Measurements from ENCODE around the gene IL22RA2. TPM values are rescaled to one million over a fixed set of nuclear protein-coding genes. Genes with fewer than 3 reads are reported as not detected.
"Not testable (repeated sequence)": the region's sequence is repeated elsewhere in the genome, so short reads cannot be mapped to it uniquely, and the experiment has no call there.

IL22RA2 gene
- total RNA-seq, 1 experiment from 2014 or later, result not detected

- Histone ChIP-seq H3K36me3 (ENCODE audit: insufficient read depth, low read length) (no peaks in the 10 kb centered on the region), H3K79me2 (ENCODE audit: low read length) (no peaks in the 10 kb centered on the region), H3K27me3 (ENCODE audit: low read length) (no peaks in the 10 kb centered on the region), H3K9ac (ENCODE audit: low read length) (no peak overlapping the region), H3K4me1 (ENCODE audit: low read length) (peaks cover 2% of the 10 kb centered on the region), H3K9me3 (ENCODE audit: low read length) (no peaks in the 10 kb centered on the region), H3K27ac (ENCODE audit: low read length) (no peak overlapping the region), H3K4me2 (ENCODE audit: low read depth, low read length, poor library complexity, severe bottlenecking) (no peak overlapping the region), H3K4me3 (ENCODE audit: low read length) (no peak overlapping the region), H4K20me1 (ENCODE audit: insufficient read depth, low read depth, low read length) (no peaks in the 10 kb centered on the region), H3K9me2 (replicated peaks; ENCODE audit: insufficient read depth, low read length) (no peaks in the 10 kb centered on the region), H2AFZ (ENCODE audit: low read length) (no peak overlapping the region)
- DNase-seq, result no peak
These were observed 62.0 kb downstream of the IL22RA2 start for GRCh38 chr6:137111296-137112066.

DNA sequence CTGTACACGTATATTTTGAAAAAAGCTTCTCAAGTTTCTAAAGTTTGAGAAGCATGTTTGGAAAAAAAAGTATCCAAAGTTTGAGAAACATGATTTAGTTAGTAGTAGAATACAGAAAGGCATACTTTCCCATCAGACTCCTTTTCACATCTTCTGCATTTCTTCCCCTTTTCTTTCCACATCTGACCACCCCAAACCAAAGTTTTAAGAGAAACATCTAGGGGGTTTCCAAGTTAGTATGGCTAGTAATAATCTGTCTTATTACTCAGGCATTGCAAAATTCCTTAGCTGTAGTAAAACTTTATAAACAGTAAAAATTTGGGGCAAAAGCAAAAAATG is 65.7 kb downstream of the IL22RA2 start:
- H3K4me2 ChIP-seq (ENCODE audit: low read depth, low read length, poor library complexity, severe bottlenecking), result no peak overlapping the region

GRCh38 chr6:137107047-137107766 is 66.2 kb downstream of the IL22RA2 start:
- not testable (repeated sequence) for H4K20me1 ChIP-seq (ENCODE audit: insufficient read depth, low read depth, low read length); H3K9ac ChIP-seq (ENCODE audit: low read length); H3K9me2 ChIP-seq (replicated peaks; ENCODE audit: insufficient read depth, low read length); H3K79me2 ChIP-seq (ENCODE audit: low read length); DNase-seq; H3K27me3 ChIP-seq (ENCODE audit: low read length); H2AFZ ChIP-seq (ENCODE audit: low read length); H3K4me3 ChIP-seq (ENCODE audit: low read length); H3K9me3 ChIP-seq (ENCODE audit: low read length); H3K36me3 ChIP-seq (ENCODE audit: insufficient read depth, low read length); H3K4me2 ChIP-seq (ENCODE audit: low read depth, low read length, poor library complexity, severe bottlenecking); H3K27ac ChIP-seq (ENCODE audit: low read length)
- peaks cover 41% of the 10 kb centered on the region for H3K4me1 ChIP-seq (ENCODE audit: low read length)

More for the DNA sequence above, 65.7 kb downstream of the IL22RA2 start:
- Histone ChIP-seq H3K27ac (ENCODE audit: low read length) (no peak overlapping the region), H3K9me3 (ENCODE audit: low read length) (no peaks in the 10 kb centered on the region), H3K79me2 (ENCODE audit: low read length) (no peaks in the 10 kb centered on the region), H3K9me2 (replicated peaks; ENCODE audit: insufficient read depth, low read length) (no peaks in the 10 kb centered on the region), H2AFZ (ENCODE audit: low read length) (no peak overlapping the region), H3K4me1 (ENCODE audit: low read length) (peaks cover 36% of the 10 kb centered on the region), H3K27me3 (ENCODE audit: low read length) (no peaks in the 10 kb centered on the region), H3K9ac (ENCODE audit: low read length) (no peak overlapping the region), H3K4me3 (ENCODE audit: low read length) (no peak overlapping the region), H4K20me1 (ENCODE audit: insufficient read depth, low read depth, low read length) (no peaks in the 10 kb centered on the region), H3K36me3 (ENCODE audit: insufficient read depth, low read length) (no peaks in the 10 kb centered on the region; the same call in 1 of the 2 replicates)
- DNase-seq, result no peak

GRCh38 chr6:137106183-137106582 is 67.3 kb downstream of the IL22RA2 start:
- no peaks in the 10 kb centered on the region for H3K9me2 ChIP-seq (replicated peaks; ENCODE audit: insufficient read depth, low read length)
- no peaks in the 10 kb centered on the region for H3K79me2 ChIP-seq (ENCODE audit: low read length)
- H2AFZ ChIP-seq (ENCODE audit: low read length), result peak overlapping the region; percentile 76
- H4K20me1 ChIP-seq (ENCODE audit: insufficient read depth, low read depth, low read length), result no peaks in the 10 kb centered on the region
- H3K9ac ChIP-seq (ENCODE audit: low read length), result no peak overlapping the region
- DNase-seq, result no peak
- no peaks in the 10 kb centered on the region for H3K9me3 ChIP-seq (ENCODE audit: low read length)
- H3K36me3 ChIP-seq (ENCODE audit: insufficient read depth, low read length), result no peaks in the 10 kb centered on the region; the same call in 1 of the 2 replicates
- H3K4me3 ChIP-seq (ENCODE audit: low read length), result no peak overlapping the region
- H3K27me3 ChIP-seq (ENCODE audit: low read length), result no peaks in the 10 kb centered on the region
- peak overlapping the region; percentile 99 for H3K27ac ChIP-seq (ENCODE audit: low read length)
- H3K4me2 ChIP-seq (ENCODE audit: low read depth, low read length, poor library complexity, severe bottlenecking), result peak overlapping the region; percentile 14
- peaks cover 51% of the 10 kb centered on the region for H3K4me1 ChIP-seq (ENCODE audit: low read length)

DNA sequence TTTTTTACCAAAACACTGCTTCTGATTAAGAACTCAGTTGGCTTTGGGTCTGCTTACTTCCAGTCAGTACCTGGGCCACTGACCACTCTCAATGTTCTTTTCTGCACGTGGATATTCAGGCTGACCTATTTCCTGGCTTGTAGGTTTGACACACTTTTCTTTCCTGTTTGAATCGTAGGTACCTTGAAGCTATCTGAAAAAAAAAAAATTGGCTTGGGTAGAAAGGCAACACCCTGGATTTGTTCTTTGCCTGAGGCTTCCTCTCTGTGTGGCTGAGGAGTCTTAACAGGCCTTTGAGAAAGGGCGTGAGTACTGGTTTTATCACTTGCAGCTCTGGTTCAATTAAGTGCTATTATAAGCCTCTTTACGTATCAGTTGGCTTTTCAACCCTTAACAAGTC is 68.1 kb downstream of the IL22RA2 start:
- Histone ChIP-seq H3K9me3 (ENCODE audit: low read length) (no peaks in the 10 kb centered on the region), H3K27me3 (ENCODE audit: low read length) (no peaks in the 10 kb centered on the region), H4K20me1 (ENCODE audit: insufficient read depth, low read depth, low read length) (no peaks in the 10 kb centered on the region), H3K79me2 (ENCODE audit: low read length) (no peaks in the 10 kb centered on the region), H3K9me2 (replicated peaks; ENCODE audit: insufficient read depth, low read length) (no peaks in the 10 kb centered on the region), H3K4me3 (ENCODE audit: low read length) (no peak overlapping the region), H3K27ac (ENCODE audit: low read length) (peak overlapping the region; percentile 99), H3K4me1 (ENCODE audit: low read length) (peaks cover 59% of the 10 kb centered on the region), H3K36me3 (ENCODE audit: insufficient read depth, low read length) (no peaks in the 10 kb centered on the region; the same call in 1 of the 2 replicates), H3K9ac (ENCODE audit: low read length) (peak overlapping the region; percentile 17; the same call in 1 of the 2 replicates), H2AFZ (ENCODE audit: low read length) (peak overlapping the region; percentile 76), H3K4me2 (ENCODE audit: low read depth, low read length, poor library complexity, severe bottlenecking) (peak overlapping the region; percentile 14)
- DNase-seq, result peak; percentile 48

DNA sequence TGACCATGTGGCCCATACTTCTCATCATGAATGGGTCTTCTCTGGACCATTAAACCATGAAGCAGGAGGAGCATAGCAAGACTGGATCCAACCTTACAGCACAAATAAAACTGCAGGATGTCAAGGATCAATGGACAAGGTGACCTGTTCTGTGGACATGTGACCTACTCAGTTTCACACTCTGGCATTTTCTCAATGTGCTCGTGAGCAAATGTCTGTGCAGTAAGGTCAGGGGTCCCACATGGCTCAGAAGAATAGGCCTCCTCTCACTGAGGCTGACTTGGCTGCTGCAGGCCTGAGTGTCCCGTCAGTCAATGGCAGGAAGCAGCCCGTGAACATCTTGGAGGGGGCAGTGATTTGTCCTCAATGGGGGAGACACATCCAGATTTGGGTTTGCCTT is 68.5 kb downstream of the IL22RA2 start:
- Histone ChIP-seq H3K9me2 (replicated peaks; ENCODE audit: insufficient read depth, low read length) (no peaks in the 10 kb centered on the region), H3K4me2 (ENCODE audit: low read depth, low read length, poor library complexity, severe bottlenecking) (no peak overlapping the region), H3K9me3 (ENCODE audit: low read length) (no peaks in the 10 kb centered on the region), H4K20me1 (ENCODE audit: insufficient read depth, low read depth, low read length) (no peaks in the 10 kb centered on the region), H3K36me3 (ENCODE audit: insufficient read depth, low read length) (no peaks in the 10 kb centered on the region; the same call in 1 of the 2 replicates), H3K9ac (ENCODE audit: low read length) (no peak overlapping the region), H3K4me1 (ENCODE audit: low read length) (peaks cover 64% of the 10 kb centered on the region), H2AFZ (ENCODE audit: low read length) (peak overlapping the region; percentile 76; the same call in 1 of the 2 replicates), H3K79me2 (ENCODE audit: low read length) (no peaks in the 10 kb centered on the region), H3K4me3 (ENCODE audit: low read length) (no peak overlapping the region), H3K27ac (ENCODE audit: low read length) (peak overlapping the region; percentile 99), H3K27me3 (ENCODE audit: low read length) (no peaks in the 10 kb centered on the region)
- DNase-seq, result no peak

- H3K4me2 ChIP-seq (ENCODE audit: low read depth, low read length, poor library complexity, severe bottlenecking), result peak overlapping the region; percentile 85
- H3K79me2 ChIP-seq (ENCODE audit: low read length), result no peaks in the 10 kb centered on the region
- no peaks in the 10 kb centered on the region; the same call in 1 of the 2 replicates for H3K36me3 ChIP-seq (ENCODE audit: insufficient read depth, low read length)
- H3K27me3 ChIP-seq (ENCODE audit: low read length), result no peaks in the 10 kb centered on the region
- no peaks in the 10 kb centered on the region for H3K9me2 ChIP-seq (replicated peaks; ENCODE audit: insufficient read depth, low read length)
- H3K9ac ChIP-seq (ENCODE audit: low read length), result peak overlapping the region; percentile 79
- H3K4me3 ChIP-seq (ENCODE audit: low read length), result peak overlapping the region; percentile 65
- H3K9me3 ChIP-seq (ENCODE audit: low read length), result no peaks in the 10 kb centered on the region
- H4K20me1 ChIP-seq (ENCODE audit: insufficient read depth, low read depth, low read length), result no peaks in the 10 kb centered on the region
- peak; percentile 95 for DNase-seq
- no peak overlapping the region for H2AFZ ChIP-seq (ENCODE audit: low read length)
- H3K4me1 ChIP-seq (ENCODE audit: low read length), result peaks cover 79% of the 10 kb centered on the region
- peak overlapping the region; percentile 99 for H3K27ac ChIP-seq (ENCODE audit: low read length)
These were observed 70.5 kb downstream of the IL22RA2 start for GRCh38 chr6:137102851-137103492.

Measured in Karpas-422 (cell line).